ENCODE results near the gene NXPE1.

- TF ChIP-seq, protein P1, sequence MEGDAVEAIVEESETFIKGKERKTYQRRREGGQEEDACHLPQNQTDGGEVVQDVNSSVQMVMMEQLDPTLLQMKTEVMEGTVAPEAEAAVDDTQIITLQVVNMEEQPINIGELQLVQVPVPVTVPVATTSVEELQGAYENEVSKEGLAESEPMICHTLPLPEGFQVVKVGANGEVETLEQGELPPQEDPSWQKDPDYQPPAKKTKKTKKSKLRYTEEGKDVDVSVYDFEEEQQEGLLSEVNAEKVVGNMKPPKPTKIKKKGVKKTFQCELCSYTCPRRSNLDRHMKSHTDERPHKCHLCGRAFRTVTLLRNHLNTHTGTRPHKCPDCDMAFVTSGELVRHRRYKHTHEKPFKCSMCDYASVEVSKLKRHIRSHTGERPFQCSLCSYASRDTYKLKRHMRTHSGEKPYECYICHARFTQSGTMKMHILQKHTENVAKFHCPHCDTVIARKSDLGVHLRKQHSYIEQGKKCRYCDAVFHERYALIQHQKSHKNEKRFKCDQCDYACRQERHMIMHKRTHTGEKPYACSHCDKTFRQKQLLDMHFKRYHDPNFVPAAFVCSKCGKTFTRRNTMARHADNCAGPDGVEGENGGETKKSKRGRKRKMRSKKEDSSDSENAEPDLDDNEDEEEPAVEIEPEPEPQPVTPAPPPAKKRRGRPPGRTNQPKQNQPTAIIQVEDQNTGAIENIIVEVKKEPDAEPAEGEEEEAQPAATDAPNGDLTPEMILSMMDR (conservative IDR thresholded peaks at IDR 0.05 in 1 of 2, IDR thresholded peaks at IDR 0.05 in 1 of 2; ENCODE audit: low read depth in 1 of 2, low read length in 2 of 2), result no peak
- TF ChIP-seq EZH2 (IDR thresholded peaks at IDR 0.05; ENCODE audit: low read length, missing control alignments), result no peak
Measured at GRCh38 chr11:114556135-114556534, 3.5 kb downstream of the NXPE1 start.
